Measurements from ENCODE around the gene MAML2.

The MAML2 gene

DNA sequence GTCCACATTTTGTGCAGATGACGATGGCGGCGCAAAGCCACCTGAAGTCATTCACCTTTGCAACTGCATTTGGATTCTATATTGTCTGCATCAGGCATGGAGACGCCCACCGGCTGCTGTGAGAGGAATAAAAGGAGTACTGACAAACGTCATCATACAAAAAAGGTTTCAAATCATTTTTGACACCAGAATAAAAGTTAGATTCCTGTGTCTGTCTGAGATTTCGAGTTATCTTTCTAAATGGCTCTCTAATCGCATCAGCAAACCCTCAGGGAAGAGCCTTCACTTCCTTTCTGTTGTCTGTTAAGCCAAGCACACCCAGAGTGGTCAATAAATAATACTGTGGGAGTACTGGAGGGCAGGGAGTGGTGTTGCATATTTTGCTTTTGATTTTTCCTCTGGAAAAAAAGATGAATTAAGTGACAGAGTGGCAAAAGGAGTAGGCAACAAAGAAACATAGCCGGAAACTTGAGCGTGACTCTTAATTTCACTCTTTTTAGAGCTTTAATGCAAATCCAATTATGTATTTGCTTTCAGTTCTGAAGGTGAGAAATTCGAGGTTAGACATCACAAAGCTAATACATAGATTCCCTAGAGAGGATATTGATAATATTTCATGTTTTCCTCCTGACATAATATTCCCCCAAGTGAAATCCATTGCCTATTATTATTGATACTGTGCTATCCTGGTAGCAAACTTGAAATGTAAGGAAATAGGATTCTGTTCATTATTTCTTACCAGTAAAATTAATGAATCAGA is 268.3 kb downstream of the MAML2 start:
- H3K27ac ChIP-seq (ENCODE audit: low read depth, low read length): no peak overlapping the region
- no peak overlapping the region for H3K23ac ChIP-seq (ENCODE audit: low read length)
- H3K4ac ChIP-seq (ENCODE audit: low read depth, low read length): no peak overlapping the region
- no peak overlapping the region for H2AK5ac ChIP-seq (ENCODE audit: low read length)
- WGBS (ENCODE audit: extremely low coverage, insufficient coverage, low lambda C conversion rate): no CpG with 5 or more reads among the region's 11 CpGs
- no peaks in the 10 kb centered on the region for H3K27me3 ChIP-seq (ENCODE audit: insufficient read depth, low read length, poor library complexity)
- no peak overlapping the region for H3K4me2 ChIP-seq (ENCODE audit: low read length)
- H3K4me3 ChIP-seq (ENCODE audit: low read length): no peak overlapping the region
- H3K36me3 ChIP-seq (ENCODE audit: control insufficient read depth, insufficient read depth, low read length): no peaks in the 10 kb centered on the region
- H3K79me2 ChIP-seq (ENCODE audit: control insufficient read depth, insufficient read depth, low read length): no peaks in the 10 kb centered on the region
- DNase-seq: no peak
- H3K4me1 ChIP-seq (ENCODE audit: control insufficient read depth, low read depth, low read length): peaks cover 14% of the 10 kb centered on the region
- H2BK15ac ChIP-seq (replicated peaks; ENCODE audit: low read depth): no peak overlapping the region
- H3K79me1 ChIP-seq (ENCODE audit: low read length): no peaks in the 10 kb centered on the region
- no peak overlapping the region for H3K56ac ChIP-seq (ENCODE audit: low read length)
- peak overlapping the region; percentile 31 for H3K18ac ChIP-seq (ENCODE audit: low read length)
- H2BK120ac ChIP-seq (ENCODE audit: low read depth, low read length): no peak overlapping the region
- H4K8ac ChIP-seq (ENCODE audit: low read depth, low read length): no peak overlapping the region
- H2BK5ac ChIP-seq (ENCODE audit: low read length): no peak overlapping the region
- no peak overlapping the region for H3K9ac ChIP-seq (ENCODE audit: low read length)
- no peak overlapping the region for H4K5ac ChIP-seq (ENCODE audit: low read length)

DNA sequence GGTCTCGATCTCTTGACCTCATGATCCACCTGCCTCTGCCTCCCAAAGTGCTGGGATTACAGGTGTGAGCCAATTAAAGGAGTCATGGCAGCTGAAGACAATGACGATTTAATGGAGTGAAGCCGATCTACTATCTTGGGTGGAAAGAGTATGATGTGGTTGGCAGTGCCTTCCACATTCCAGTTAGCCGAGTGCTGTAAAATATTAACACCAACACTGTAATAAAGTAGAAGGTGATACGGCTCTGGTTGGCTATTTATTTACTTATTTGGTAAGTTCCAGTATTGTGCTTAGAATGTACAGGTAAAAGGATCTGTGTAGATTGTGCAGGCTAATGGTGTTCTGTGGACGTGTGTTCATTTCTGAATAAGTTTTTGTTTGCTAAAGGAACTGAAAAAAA is 269.5 kb downstream of the MAML2 start:
- DNase-seq: no peak
- WGBS (ENCODE audit: extremely low coverage, insufficient coverage, low lambda C conversion rate): no CpG with 5 or more reads among the region's 6 CpGs

DNA sequence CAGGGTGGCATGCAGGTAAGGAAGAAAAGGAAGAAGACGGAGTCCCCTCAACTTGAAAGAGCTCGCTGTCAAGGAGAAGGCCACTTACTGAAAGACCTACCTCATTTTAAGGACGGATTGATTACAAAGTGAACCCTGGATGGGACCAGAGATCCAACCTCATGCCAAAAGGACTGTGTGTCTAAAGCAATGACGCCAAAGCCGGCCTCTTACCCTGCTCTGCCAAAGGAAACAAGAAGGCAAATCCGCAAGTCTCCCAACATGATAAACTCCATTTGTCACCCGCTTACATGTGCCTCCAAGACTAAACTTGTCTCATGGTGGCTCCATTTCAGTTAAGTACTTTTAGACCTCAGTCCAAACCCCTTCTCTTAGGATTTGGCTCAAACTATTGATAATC is 270.4 kb downstream of the MAML2 start:
- H3K56ac ChIP-seq (ENCODE audit: low read length): no peak overlapping the region
- no peak overlapping the region for H2BK15ac ChIP-seq (replicated peaks; ENCODE audit: low read depth)
- no peak overlapping the region for H3K23ac ChIP-seq (ENCODE audit: low read length)
- H2BK120ac ChIP-seq (ENCODE audit: low read depth, low read length): no peak overlapping the region
- peaks cover 14% of the 10 kb centered on the region for H3K4me1 ChIP-seq (ENCODE audit: control insufficient read depth, low read depth, low read length)
- no peak overlapping the region for H2AK5ac ChIP-seq (ENCODE audit: low read length)
- H3K18ac ChIP-seq (ENCODE audit: low read length): no peak overlapping the region
- no peaks in the 10 kb centered on the region for H3K79me1 ChIP-seq (ENCODE audit: low read length)
- no peak overlapping the region for H4K8ac ChIP-seq (ENCODE audit: low read depth, low read length)
- DNase-seq: no peak
- no peak overlapping the region for H3K9ac ChIP-seq (ENCODE audit: low read length)
- H3K27me3 ChIP-seq (ENCODE audit: insufficient read depth, low read length, poor library complexity): no peaks in the 10 kb centered on the region
- no peak overlapping the region for H3K4me2 ChIP-seq (ENCODE audit: low read length)
- H3K4ac ChIP-seq (ENCODE audit: low read depth, low read length): no peak overlapping the region
- no peak overlapping the region for H3K27ac ChIP-seq (ENCODE audit: low read depth, low read length)
- H2BK5ac ChIP-seq (ENCODE audit: low read length): no peak overlapping the region
- H3K36me3 ChIP-seq (ENCODE audit: control insufficient read depth, insufficient read depth, low read length): no peaks in the 10 kb centered on the region
- no peak overlapping the region for H3K4me3 ChIP-seq (ENCODE audit: low read length)
- no peaks in the 10 kb centered on the region for H3K79me2 ChIP-seq (ENCODE audit: control insufficient read depth, insufficient read depth, low read length)
- H4K5ac ChIP-seq (ENCODE audit: low read length): no peak overlapping the region
- WGBS (ENCODE audit: extremely low coverage, insufficient coverage, low lambda C conversion rate): no CpG with 5 or more reads among the region's 7 CpGs

More for the DNA sequence above, 269.5 kb downstream of the MAML2 start:
- no peak overlapping the region for H4K5ac ChIP-seq (ENCODE audit: low read length)
- H3K56ac ChIP-seq (ENCODE audit: low read length): no peak overlapping the region
- H2BK5ac ChIP-seq (ENCODE audit: low read length): no peak overlapping the region
- no peaks in the 10 kb centered on the region for H3K79me1 ChIP-seq (ENCODE audit: low read length)
- H3K27me3 ChIP-seq (ENCODE audit: insufficient read depth, low read length, poor library complexity): no peaks in the 10 kb centered on the region
- no peak overlapping the region for H3K4ac ChIP-seq (ENCODE audit: low read depth, low read length)
- H3K36me3 ChIP-seq (ENCODE audit: control insufficient read depth, insufficient read depth, low read length): no peaks in the 10 kb centered on the region
- no peak overlapping the region for H4K8ac ChIP-seq (ENCODE audit: low read depth, low read length)
- H3K79me2 ChIP-seq (ENCODE audit: control insufficient read depth, insufficient read depth, low read length): no peaks in the 10 kb centered on the region
- H3K4me3 ChIP-seq (ENCODE audit: low read length): no peak overlapping the region
- no peak overlapping the region for H2AK5ac ChIP-seq (ENCODE audit: low read length)
- no peak overlapping the region for H3K9ac ChIP-seq (ENCODE audit: low read length)
- no peak overlapping the region for H2BK15ac ChIP-seq (replicated peaks; ENCODE audit: low read depth)
- H3K4me2 ChIP-seq (ENCODE audit: low read length): no peak overlapping the region
- no peak overlapping the region for H2BK120ac ChIP-seq (ENCODE audit: low read depth, low read length)
- H3K23ac ChIP-seq (ENCODE audit: low read length): no peak overlapping the region
- peaks cover 14% of the 10 kb centered on the region for H3K4me1 ChIP-seq (ENCODE audit: control insufficient read depth, low read depth, low read length)
- H3K18ac ChIP-seq (ENCODE audit: low read length): no peak overlapping the region
- H3K27ac ChIP-seq (ENCODE audit: low read depth, low read length): no peak overlapping the region

DNA sequence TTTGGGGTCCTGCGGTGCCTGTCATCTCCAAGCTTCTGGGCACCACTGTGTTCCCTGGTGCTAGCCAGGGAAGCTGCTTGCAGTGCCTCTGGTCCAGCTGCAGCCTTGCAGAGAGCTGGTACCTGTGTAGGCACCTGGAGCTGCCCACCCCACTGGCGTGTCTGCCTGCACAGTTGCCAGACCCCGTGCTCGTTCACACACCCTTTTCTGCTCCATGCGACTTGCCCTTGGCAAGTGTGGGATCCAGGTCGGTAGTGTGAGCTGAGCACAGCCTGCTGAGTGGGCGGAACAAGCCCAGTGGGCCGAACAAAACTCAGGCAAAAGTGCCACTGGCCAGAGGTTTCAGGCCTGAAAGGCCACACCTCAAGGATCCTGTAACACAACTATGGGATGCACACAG is 272.5 kb downstream of the MAML2 start:
- H3K36me3 ChIP-seq (ENCODE audit: control insufficient read depth, insufficient read depth, low read length): no peaks in the 10 kb centered on the region
- H3K79me2 ChIP-seq (ENCODE audit: control insufficient read depth, insufficient read depth, low read length): no peaks in the 10 kb centered on the region
- WGBS (ENCODE audit: extremely low coverage, insufficient coverage, low lambda C conversion rate): no CpG with 5 or more reads among the region's 8 CpGs
- no peak overlapping the region for H3K56ac ChIP-seq (ENCODE audit: low read length)
- H3K27me3 ChIP-seq (ENCODE audit: insufficient read depth, low read length, poor library complexity): no peaks in the 10 kb centered on the region
- no peak overlapping the region for H2BK15ac ChIP-seq (replicated peaks; ENCODE audit: low read depth)
- no peak overlapping the region for H2BK5ac ChIP-seq (ENCODE audit: low read length)
- H3K4me3 ChIP-seq (ENCODE audit: low read length): no peak overlapping the region
- H2BK120ac ChIP-seq (ENCODE audit: low read depth, low read length): no peak overlapping the region
- no peak overlapping the region for H2AK5ac ChIP-seq (ENCODE audit: low read length)
- peaks cover 8% of the 10 kb centered on the region for H3K4me1 ChIP-seq (ENCODE audit: control insufficient read depth, low read depth, low read length)
- no peak overlapping the region for H4K5ac ChIP-seq (ENCODE audit: low read length)
- no peak overlapping the region for H4K8ac ChIP-seq (ENCODE audit: low read depth, low read length)
- H3K79me1 ChIP-seq (ENCODE audit: low read length): no peaks in the 10 kb centered on the region
- no peak overlapping the region for H3K9ac ChIP-seq (ENCODE audit: low read length)
- H3K4ac ChIP-seq (ENCODE audit: low read depth, low read length): no peak overlapping the region
- DNase-seq: no peak
- no peak overlapping the region for H3K23ac ChIP-seq (ENCODE audit: low read length)
- no peak overlapping the region for H3K18ac ChIP-seq (ENCODE audit: low read length)
- H3K27ac ChIP-seq (ENCODE audit: low read depth, low read length): no peak overlapping the region
- H3K4me2 ChIP-seq (ENCODE audit: low read length): no peak overlapping the region

DNA sequence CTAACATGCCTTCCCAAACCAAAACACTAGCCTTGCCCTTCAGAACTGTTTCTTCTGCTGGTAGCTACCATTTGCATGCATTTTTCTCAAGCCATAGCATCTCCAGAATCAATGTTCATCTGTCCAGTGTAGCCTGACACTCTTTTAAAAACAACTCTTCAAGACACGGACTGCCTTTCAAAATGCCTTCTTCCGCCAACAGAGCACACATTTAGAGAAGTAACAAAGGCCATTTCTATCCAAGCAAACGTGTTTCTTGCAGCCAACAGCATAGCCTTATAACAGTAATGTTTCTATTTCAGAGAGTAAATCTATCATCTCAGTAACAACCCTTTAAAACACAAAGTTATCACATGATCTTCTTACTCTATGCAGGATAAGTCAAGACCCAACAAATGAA is 275.8 kb downstream of the MAML2 start:
- Histone ChIP-seq H2AK5ac (ENCODE audit: low read length) (no peak overlapping the region), H3K79me1 (ENCODE audit: low read length) (no peaks in the 10 kb centered on the region), H3K4me1 (ENCODE audit: control insufficient read depth, low read depth, low read length) (no peaks in the 10 kb centered on the region), H2BK120ac (ENCODE audit: low read depth, low read length) (no peak overlapping the region), H3K23ac (ENCODE audit: low read length) (no peak overlapping the region), H2BK5ac (ENCODE audit: low read length) (no peak overlapping the region), H3K36me3 (ENCODE audit: control insufficient read depth, insufficient read depth, low read length) (no peaks in the 10 kb centered on the region), H2BK15ac (replicated peaks; ENCODE audit: low read depth) (no peak overlapping the region), H3K56ac (ENCODE audit: low read length) (no peak overlapping the region), H3K9ac (ENCODE audit: low read length) (no peak overlapping the region), H3K4me3 (ENCODE audit: low read length) (no peak overlapping the region), H3K4ac (ENCODE audit: low read depth, low read length) (no peak overlapping the region), H4K8ac (ENCODE audit: low read depth, low read length) (no peak overlapping the region), H4K5ac (ENCODE audit: low read length) (no peak overlapping the region), H3K4me2 (ENCODE audit: low read length) (no peak overlapping the region), H3K18ac (ENCODE audit: low read length) (no peak overlapping the region), H3K27ac (ENCODE audit: low read depth, low read length) (no peak overlapping the region), H3K27me3 (ENCODE audit: insufficient read depth, low read length, poor library complexity) (no peaks in the 10 kb centered on the region), H3K79me2 (ENCODE audit: control insufficient read depth, insufficient read depth, low read length) (no peaks in the 10 kb centered on the region)
- DNase-seq: no peak
- no CpG with 5 or more reads among the region's 3 CpGs for WGBS (ENCODE audit: extremely low coverage, insufficient coverage, low lambda C conversion rate)

DNA sequence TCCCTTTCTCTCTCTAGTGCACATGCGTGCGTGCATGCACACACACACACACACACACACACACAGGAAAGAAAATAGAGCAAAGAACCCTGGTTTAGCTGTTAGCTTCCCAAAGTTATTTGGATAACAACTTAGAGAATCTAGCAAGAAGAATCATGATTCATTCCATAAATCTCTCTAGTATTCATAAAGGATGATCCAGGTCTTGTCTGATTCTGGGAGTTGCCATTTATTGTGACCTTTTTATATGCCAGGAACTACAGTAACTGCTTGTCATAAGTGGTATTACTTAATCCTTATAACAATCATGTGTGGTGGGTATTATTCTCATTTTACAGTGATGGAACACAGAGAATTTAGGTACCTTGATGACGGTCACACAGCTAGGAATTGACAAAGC is 277.6 kb downstream of the MAML2 start:
- H3K56ac ChIP-seq (ENCODE audit: low read length): no peak overlapping the region
- no peak overlapping the region for H3K23ac ChIP-seq (ENCODE audit: low read length)
- no peak overlapping the region for H3K4me3 ChIP-seq (ENCODE audit: low read length)
- no peak overlapping the region for H2AK5ac ChIP-seq (ENCODE audit: low read length)
- no peaks in the 10 kb centered on the region for H3K79me2 ChIP-seq (ENCODE audit: control insufficient read depth, insufficient read depth, low read length)
- no peak overlapping the region for H2BK15ac ChIP-seq (replicated peaks; ENCODE audit: low read depth)
- no peaks in the 10 kb centered on the region for H3K79me1 ChIP-seq (ENCODE audit: low read length)
- H2BK5ac ChIP-seq (ENCODE audit: low read length): no peak overlapping the region
- no peak overlapping the region for H3K4me2 ChIP-seq (ENCODE audit: low read length)
- no peak overlapping the region for H3K27ac ChIP-seq (ENCODE audit: low read depth, low read length)
- no peak overlapping the region for H4K5ac ChIP-seq (ENCODE audit: low read length)
- no CpG with 5 or more reads among the region's 3 CpGs for WGBS (ENCODE audit: extremely low coverage, insufficient coverage, low lambda C conversion rate)
- H3K9ac ChIP-seq (ENCODE audit: low read length): no peak overlapping the region
- no peak overlapping the region for H4K8ac ChIP-seq (ENCODE audit: low read depth, low read length)
- no peak overlapping the region for H3K18ac ChIP-seq (ENCODE audit: low read length)
- no peaks in the 10 kb centered on the region for H3K4me1 ChIP-seq (ENCODE audit: control insufficient read depth, low read depth, low read length)
- no peaks in the 10 kb centered on the region for H3K27me3 ChIP-seq (ENCODE audit: insufficient read depth, low read length, poor library complexity)
- no peak overlapping the region for H3K4ac ChIP-seq (ENCODE audit: low read depth, low read length)
- H3K36me3 ChIP-seq (ENCODE audit: control insufficient read depth, insufficient read depth, low read length): no peaks in the 10 kb centered on the region
- no peak overlapping the region for H2BK120ac ChIP-seq (ENCODE audit: low read depth, low read length)
- DNase-seq: no peak
